Testis (tissue), 2 donors: ENCODE results near the gene EGFR.

Source experiments
- POLR2A ChIP-seq: fragments of 450-650 bp; IDR thresholded peaks from one replicate; pipeline ENCODE4 v1.6.1; 2017; ENCODE audit warnings: antibody characterized with exemption, mild to moderate bottlenecking, moderate library complexity
- TF ChIP-seq, protein P1 (sequence below), 3 experiments: fragments of 450-650 bp in 2 of 3; fragments of 200-600 bp in 1 of 3; sonication (generic) in 1 of 3; IDR thresholded peaks; one replicate each; pipeline ENCODE4 v1.5.1; 2016 to 2019; ENCODE audit warnings: antibody characterized with exemption in 3 of 3, mild to moderate bottlenecking in 2 of 3, moderate library complexity in 1 of 3

DNA sequence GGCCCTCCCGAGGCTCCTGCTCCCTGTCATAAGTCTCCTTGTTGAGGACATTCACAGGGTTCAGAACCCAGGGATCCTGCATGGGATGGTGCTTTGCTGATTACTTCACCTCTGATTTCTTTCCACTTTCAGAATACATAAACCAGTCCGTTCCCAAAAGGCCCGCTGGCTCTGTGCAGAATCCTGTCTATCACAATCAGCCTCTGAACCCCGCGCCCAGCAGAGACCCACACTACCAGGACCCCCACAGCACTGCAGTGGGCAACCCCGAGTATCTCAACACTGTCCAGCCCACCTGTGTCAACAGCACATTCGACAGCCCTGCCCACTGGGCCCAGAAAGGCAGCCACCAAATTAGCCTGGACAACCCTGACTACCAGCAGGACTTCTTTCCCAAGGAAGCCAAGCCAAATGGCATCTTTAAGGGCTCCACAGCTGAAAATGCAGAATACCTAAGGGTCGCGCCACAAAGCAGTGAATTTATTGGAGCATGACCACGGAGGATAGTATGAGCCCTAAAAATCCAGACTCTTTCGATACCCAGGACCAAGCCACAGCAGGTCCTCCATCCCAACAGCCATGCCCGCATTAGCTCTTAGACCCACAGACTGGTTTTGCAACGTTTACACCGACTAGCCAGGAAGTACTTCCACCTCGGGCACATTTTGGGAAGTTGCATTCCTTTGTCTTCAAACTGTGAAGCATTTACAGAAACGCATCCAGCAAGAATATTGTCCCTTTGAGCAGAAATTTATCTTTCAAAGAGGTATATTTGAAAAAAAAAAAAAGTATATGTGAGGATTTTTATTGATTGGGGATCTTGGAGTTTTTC, 186.5 kb downstream of the EGFR start:
- no peak for TF ChIP-seq POLR2A
- TF ChIP-seq, protein P1, sequence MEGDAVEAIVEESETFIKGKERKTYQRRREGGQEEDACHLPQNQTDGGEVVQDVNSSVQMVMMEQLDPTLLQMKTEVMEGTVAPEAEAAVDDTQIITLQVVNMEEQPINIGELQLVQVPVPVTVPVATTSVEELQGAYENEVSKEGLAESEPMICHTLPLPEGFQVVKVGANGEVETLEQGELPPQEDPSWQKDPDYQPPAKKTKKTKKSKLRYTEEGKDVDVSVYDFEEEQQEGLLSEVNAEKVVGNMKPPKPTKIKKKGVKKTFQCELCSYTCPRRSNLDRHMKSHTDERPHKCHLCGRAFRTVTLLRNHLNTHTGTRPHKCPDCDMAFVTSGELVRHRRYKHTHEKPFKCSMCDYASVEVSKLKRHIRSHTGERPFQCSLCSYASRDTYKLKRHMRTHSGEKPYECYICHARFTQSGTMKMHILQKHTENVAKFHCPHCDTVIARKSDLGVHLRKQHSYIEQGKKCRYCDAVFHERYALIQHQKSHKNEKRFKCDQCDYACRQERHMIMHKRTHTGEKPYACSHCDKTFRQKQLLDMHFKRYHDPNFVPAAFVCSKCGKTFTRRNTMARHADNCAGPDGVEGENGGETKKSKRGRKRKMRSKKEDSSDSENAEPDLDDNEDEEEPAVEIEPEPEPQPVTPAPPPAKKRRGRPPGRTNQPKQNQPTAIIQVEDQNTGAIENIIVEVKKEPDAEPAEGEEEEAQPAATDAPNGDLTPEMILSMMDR (IDR thresholded peaks at IDR 0.05): no peak
